Spleen (tissue), 7 donors: Measurements from ENCODE around the gene MUC20.

ENCODE experiments used
- CTCF ChIP-seq, 11 experiments: fragments of 200-600 bp in 7 of 11; fragments of 450-650 bp in 4 of 11; sonication (generic) in 4 of 11; IDR thresholded peaks in 8 of 11; conservative IDR thresholded peaks in 3 of 11; 1 replicate in 7 of 11; 2 replicates in 4 of 11; pipeline versions ENCODE4 v1.4.0 to v1.8.0; 2016 to 2021; ENCODE audit warnings: antibody characterized with exemption in 11 of 11, inconsistent platforms in 4 of 11, mild to moderate bottlenecking in 1 of 11
- POLR2A ChIP-seq, 3 donors: fragments of 450-650 bp; IDR thresholded peaks; one replicate each; pipeline ENCODE4 v1.5.1; 2017; ENCODE audit warnings: antibody characterized with exemption in 3 of 3, mild to moderate bottlenecking in 1 of 3
- POLR2AphosphoS5 ChIP-seq, 3 donors: sonication (generic); formaldehyde crosslinking; IDR thresholded peaks; one replicate each; pipeline ENCODE4 v1.5.1; 2017; ENCODE audit warnings: antibody characterized with exemption in 3 of 3
- donor health status: DM: no; HTN: no; CAD: no; lungs with moderate emphysema.
- donor health status: DM: no; HTN: no; CAD: no.
- donor health status: DM: no; HTN: no; CAD: no.

- TF ChIP-seq CTCF (IDR thresholded peaks at IDR 0.05 in 8 of 11, conservative IDR thresholded peaks at IDR 0.05 in 3 of 11) (no peak), POLR2A (IDR thresholded peaks at IDR 0.05) (no peak), POLR2AphosphoS5 (IDR thresholded peaks at IDR 0.05) (no peak)
Observed at GRCh38 chr3:195731356-195731905, 10.7 kb downstream of the MUC20 start.
